GM12891 (cell line): ENCODE measurements around the gene SECISBP2L.

Experiments
- DNase-seq: peaks from one replicate; pipeline ENCODE4 v3.0.0; 2011; ENCODE audit warnings: low spot score; ENCODE audit not compliant: insufficient read length
- FAIRE-seq: peaks from 2 replicates; lab custom pipeline; 2011; peaks lifted over from hg19 to GRCh38; lab: Jason Lieb, UNC
- PAX5 ChIP-seq: IDR thresholded peaks from 2 replicates; pipeline ENCODE4 v1.6.1; 2011; ENCODE audit warnings: low read length, moderate library complexity, mild to moderate bottlenecking; ENCODE audit not compliant: insufficient read depth, severe bottlenecking
- POLR2A ChIP-seq: IDR thresholded peaks from 2 replicates; pipeline ENCODE4 v1.6.1; 2011; ENCODE audit warnings: low read depth, low read length, control low read depth
- POLR2AphosphoS5 ChIP-seq: IDR thresholded peaks from 2 replicates; pipeline ENCODE4 v1.6.1; 2011; ENCODE audit warnings: low read depth, low read length, control low read depth
- POU2F2 ChIP-seq: IDR thresholded peaks from 2 replicates; pipeline ENCODE4 v1.6.1; 2011; ENCODE audit warnings: low read depth, mild to moderate bottlenecking, control low read depth, low read length, moderate library complexity
- SPI1 ChIP-seq: IDR thresholded peaks from 2 replicates; pipeline ENCODE4 v1.6.1; 2011; ENCODE audit warnings: low read depth, low read length, control low read depth
- TAF1 ChIP-seq: IDR thresholded peaks from 2 replicates; pipeline ENCODE4 v1.6.1; 2011; ENCODE audit warnings: low read depth, low read length, control low read depth

SECISBP2L gene

DNA sequence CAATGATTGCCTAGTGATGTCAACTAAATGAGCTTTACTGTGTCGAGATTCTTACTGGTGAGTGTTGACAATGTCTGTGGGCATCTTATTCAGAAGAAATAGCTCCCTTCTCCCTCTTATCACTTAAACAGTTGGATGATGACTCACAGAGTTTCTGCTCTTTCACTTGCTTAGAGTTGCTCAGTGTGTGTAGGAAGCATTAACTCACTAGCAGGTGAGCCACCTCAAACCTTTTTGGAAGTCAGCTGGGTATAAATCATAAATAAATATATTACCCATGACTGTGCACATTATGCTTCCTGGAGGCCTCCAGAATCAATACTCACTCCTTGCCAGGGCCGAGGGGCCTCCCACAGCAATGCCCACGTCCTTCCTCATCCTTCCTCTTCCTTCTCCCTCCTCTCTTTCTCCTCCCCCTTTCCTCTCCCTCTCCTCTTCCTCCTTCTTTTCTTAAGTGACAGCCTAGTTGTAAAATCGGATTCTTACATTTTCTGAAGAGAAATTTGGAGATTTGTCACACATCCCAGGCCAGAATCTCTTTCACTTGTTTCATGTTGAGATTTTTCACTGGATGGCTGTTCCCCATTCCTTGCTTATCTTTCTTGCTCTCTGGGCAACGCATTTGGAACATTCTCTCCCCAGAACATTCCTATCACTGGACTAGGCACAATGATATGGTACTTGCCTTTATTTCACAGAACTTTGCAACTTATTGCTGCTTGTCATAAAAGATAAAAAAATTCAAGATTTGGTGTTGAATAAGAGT is 100.0 kb downstream of the SECISBP2L start:
- no peak for FAIRE-seq
- TF ChIP-seq PAX5 (no peak), TAF1 (no peak), SPI1 (no peak), POU2F2 (no peak), POLR2A (no peak), POLR2AphosphoS5 (no peak)
- DNase-seq: no peak

DNA sequence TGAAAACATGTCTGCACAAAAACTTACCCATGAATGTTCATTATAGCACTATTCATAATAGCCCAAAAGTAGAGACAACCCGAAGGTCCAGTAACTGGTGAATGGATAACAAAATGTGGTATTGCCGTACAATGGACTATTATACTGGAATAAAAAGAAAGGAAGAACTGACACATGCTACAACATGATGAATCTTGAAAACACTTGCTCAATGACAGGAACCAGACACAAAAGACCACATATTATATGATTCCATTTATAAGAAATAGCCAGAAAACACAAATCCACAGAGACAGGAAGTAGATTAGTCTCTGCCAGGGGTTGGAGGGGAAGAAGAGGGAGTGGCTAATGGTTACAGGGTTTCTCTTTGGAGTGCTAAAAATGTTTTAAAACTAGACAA is 100.9 kb downstream of the SECISBP2L start:
- FAIRE-seq: no peak
- TF ChIP-seq TAF1 (no peak), POLR2AphosphoS5 (no peak), POU2F2 (no peak), SPI1 (no peak)
- DNase-seq: no peak

DNA sequence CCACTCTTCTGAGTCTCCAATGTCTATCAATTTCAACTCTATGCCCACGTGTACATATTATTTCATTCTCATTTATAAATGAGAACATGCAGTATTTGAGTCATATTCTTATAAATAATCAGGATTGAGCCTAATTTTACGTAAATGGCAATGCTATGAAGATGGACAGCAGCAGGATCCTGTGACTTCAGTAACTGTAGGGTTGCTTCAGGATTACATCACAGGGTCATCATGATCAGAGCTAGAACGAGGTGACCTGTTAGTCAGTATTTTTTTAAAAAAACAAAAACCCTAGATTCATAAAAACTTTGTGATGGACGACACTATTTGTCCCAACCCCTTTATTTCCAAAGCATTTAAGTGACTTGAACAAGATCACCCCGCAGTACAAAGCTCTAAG is 104.3 kb downstream of the SECISBP2L start:
- FAIRE-seq: no peak
- TF ChIP-seq POLR2AphosphoS5 (no peak), TAF1 (no peak), PAX5 (no peak)
- no peak for DNase-seq

DNA sequence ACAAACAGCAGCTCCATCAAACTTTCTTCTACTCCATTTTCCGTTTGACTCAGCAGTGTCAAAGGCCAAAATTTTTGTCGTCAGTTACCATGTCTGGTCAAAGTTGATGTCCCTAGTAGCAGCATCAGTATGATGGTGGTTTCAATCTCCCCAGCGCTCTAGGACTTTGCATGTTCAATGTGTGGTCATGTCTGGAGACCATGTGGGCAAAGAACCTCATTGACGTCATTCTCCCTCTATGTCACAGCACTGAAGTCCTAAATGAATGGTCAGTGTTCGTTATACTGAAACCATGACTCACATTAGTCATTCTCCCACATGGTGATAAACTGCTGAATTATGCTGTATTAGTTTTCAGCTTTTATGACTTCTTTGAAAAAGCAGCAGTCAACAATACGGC is 105.7 kb downstream of the SECISBP2L start:
- FAIRE-seq: no peak
- 0 out of 2 replicates have a peak, but pooled peaks have one; percentile 17 for TF ChIP-seq TAF1
- TF ChIP-seq PAX5: no peak
- peak; percentile 94 for TF ChIP-seq POU2F2
- DNase-seq: no peak

DNA sequence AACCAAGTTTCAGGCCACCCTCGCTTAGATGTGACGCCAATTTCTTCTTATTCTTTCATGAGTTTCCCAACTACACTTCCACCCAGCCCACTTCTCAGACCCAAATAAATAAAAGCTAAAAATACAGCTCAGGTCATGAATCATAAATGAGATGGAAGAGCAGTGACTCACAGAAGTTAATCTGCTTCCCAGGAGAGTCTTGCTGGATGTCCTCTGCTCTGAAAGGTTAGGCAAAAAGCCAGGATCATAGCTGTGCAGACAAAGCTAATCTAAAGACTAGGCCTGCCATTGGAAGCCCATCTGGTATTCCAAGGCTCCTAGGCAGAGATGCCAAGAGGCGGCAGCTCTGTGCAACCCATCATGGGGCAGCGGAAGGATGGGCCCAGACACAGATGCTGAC is 106.6 kb downstream of the SECISBP2L start:
- no peak for TF ChIP-seq POU2F2
- TF ChIP-seq TAF1: no peak
- TF ChIP-seq PAX5: no peak
- TF ChIP-seq POLR2A: no peak
- TF ChIP-seq SPI1: no peak
- no peak for TF ChIP-seq POLR2AphosphoS5
- FAIRE-seq (no peak), DNase-seq (no peak)
